AG04450 (cell line): ENCODE results near the gene CD177. TPM values are rescaled to one million over a fixed set of nuclear protein-coding genes. Genes with fewer than 3 reads are reported as not detected.

Source experiments
- CTCF ChIA-PET: fragments of 300-600, 350-600 bp; formaldehyde crosslinking; extraction: SDS; loops from one replicate; lab custom pipeline; 2022; ENCODE audit warnings: antibody characterized with exemption, inconsistent platforms; lab: Charles Lee
- POLR2A ChIA-PET: fragments of 350-600 bp; formaldehyde crosslinking; extraction: SDS; loops from one replicate; lab custom pipeline; 2021; ENCODE audit warnings: antibody characterized with exemption, inconsistent platforms; lab: Yijun Ruan, JAX
- DNase-seq: peaks from one replicate; pipeline ENCODE4 v3.0.0-alpha.2; 2011; ENCODE audit warnings: low read depth, low spot score
- H3K27ac ChIP-seq: one replicate; pipeline ENCODE4 v1.5.1; 2012; ENCODE audit warnings: low read depth, low read length, control low read depth
- H3K27me3 ChIP-seq: one replicate; pipeline ENCODE4 v1.6.0; 2012; ENCODE audit warnings: low read length; ENCODE audit not compliant: control insufficient read depth, insufficient read depth
- H3K4me3 ChIP-seq: 2 replicates; pipeline ENCODE4 v1.5.1; 2011; ENCODE audit warnings: mild to moderate bottlenecking, low read depth, low read length, control low read depth
- H3K9me3 ChIP-seq: 2 replicates; pipeline ENCODE4 v1.5.1; 2012; ENCODE audit warnings: low read length; ENCODE audit not compliant: control insufficient read depth, insufficient read depth
- polyA plus RNA-seq: library from polyadenylated mRNA; depleted of rRNA; stranded (reverse); fragments of >200 nt; gene quantifications from 2 replicates; pipeline ENCODE4 v1.2.3, GENCODE V29; 2011; rRNA removed
- TF ChIP-seq, protein P1 (sequence below): IDR thresholded peaks from 2 replicates; pipeline ENCODE4 v1.5.1; 2011; ENCODE audit warnings: low read depth, low read length, control low read depth, inconsistent platforms

The CD177 gene
- polyA plus RNA-seq, 1 experiment, result 0.19 TPM

DNA sequence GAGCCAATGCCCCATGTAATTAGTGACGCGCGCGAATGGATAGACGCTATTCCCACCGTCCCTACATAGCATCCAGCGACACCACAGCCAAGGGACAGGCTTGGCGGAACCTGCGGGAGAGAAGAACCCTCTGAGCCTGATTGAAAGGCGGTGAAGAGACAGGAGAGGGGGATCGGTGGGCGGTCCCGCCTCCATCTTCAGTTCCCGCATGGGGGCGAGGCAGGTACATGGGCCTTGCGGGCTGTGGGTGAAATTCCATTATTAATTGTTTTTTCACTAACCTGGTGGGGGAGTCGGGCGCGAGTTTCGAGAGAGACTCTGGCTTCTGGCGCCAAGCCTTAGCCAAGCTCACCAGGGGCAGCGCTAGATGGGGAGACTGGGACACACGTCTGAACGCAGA, 52.8 kb downstream of the CD177 start:
- Histone ChIP-seq H3K4me3 (no peak overlapping the region), H3K27me3 (peaks cover 9% of the 10 kb centered on the region), H3K9me3 (peaks cover 12% of the 10 kb centered on the region; the same call in 1 of the 2 replicates), H3K27ac (no peak overlapping the region)
- TF ChIP-seq, protein P1, sequence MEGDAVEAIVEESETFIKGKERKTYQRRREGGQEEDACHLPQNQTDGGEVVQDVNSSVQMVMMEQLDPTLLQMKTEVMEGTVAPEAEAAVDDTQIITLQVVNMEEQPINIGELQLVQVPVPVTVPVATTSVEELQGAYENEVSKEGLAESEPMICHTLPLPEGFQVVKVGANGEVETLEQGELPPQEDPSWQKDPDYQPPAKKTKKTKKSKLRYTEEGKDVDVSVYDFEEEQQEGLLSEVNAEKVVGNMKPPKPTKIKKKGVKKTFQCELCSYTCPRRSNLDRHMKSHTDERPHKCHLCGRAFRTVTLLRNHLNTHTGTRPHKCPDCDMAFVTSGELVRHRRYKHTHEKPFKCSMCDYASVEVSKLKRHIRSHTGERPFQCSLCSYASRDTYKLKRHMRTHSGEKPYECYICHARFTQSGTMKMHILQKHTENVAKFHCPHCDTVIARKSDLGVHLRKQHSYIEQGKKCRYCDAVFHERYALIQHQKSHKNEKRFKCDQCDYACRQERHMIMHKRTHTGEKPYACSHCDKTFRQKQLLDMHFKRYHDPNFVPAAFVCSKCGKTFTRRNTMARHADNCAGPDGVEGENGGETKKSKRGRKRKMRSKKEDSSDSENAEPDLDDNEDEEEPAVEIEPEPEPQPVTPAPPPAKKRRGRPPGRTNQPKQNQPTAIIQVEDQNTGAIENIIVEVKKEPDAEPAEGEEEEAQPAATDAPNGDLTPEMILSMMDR, result no peak
- no peak for DNase-seq
- CTCF ChIA-PET, result no interaction called here
- POLR2A ChIA-PET, result no interaction called here

GRCh38 chr19:43407416-43408005, 54.0 kb downstream of the CD177 start:
- POLR2A ChIA-PET, result interaction anchor here (0.7 kb wide), 1 partner anchor 27 kb away, joined by 4 read pairs; no protein-coding TSS in a partner anchor
- CTCF ChIA-PET, result no interaction called here
- TF ChIP-seq, protein P1, result no peak
- Histone ChIP-seq H3K9me3 (peaks cover 12% of the 10 kb centered on the region; the same call in 1 of the 2 replicates), H3K4me3 (no peak overlapping the region), H3K27me3 (peaks cover 6% of the 10 kb centered on the region), H3K27ac (no peak overlapping the region)
- DNase-seq, result no peak

DNA sequence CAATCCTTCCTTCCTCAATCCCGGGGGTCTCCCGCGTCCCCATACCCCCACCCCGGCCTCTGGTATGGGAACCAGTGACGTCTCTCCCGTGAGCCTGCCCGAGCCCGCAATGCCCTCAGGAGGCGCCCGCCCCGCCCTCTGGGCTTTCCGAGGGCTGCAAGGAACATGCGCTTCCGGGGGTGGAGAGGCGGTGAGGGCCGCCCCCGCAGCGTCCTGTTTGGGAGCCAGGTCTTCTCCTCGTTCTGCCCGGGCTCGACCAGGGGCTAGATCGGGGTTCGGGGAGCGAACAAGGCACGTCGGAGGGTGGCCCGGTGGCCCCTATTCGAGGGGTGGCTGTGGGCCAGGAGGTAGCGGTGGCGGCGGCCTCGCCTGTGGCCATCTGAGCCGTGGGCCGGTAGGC, 54.6 kb downstream of the CD177 start:
- Histone ChIP-seq H3K4me3 (no peak overlapping the region), H3K27ac (no peak overlapping the region), H3K27me3 (peaks cover 6% of the 10 kb centered on the region), H3K9me3 (peaks cover 14% of the 10 kb centered on the region)
- POLR2A ChIA-PET, result no interaction called here
- DNase-seq, result no peak
- TF ChIP-seq, protein P1, result no peak
- CTCF ChIA-PET, result no interaction called here

GRCh38 chr19:43409415-43409814, 55.9 kb downstream of the CD177 start:
- POLR2A ChIA-PET, result no interaction called here

DNA sequence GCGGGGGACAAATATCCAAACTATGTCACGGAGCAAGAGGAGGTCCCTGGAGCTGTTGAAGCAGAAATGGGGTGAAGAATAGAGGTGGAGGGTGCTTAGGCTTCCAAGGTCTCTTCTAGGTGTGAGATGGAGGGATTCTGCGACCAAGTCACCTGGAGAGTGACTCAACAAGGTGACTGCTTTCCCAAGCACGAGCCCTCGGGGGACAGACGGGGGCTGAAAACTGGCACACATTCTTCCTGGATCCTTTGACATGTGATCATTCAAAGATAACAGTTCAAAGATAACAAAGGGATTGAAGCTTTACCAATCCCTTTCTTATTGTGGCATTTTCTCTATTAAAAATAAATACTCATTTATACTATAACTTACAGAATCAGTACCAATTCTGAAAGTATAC, 59.0 kb downstream of the CD177 start:
- Histone ChIP-seq H3K4me3 (no peak overlapping the region), H3K27ac (no peak overlapping the region), H3K9me3 (peaks cover 28% of the 10 kb centered on the region), H3K27me3 (peaks cover 8% of the 10 kb centered on the region)
- DNase-seq, result no peak
- TF ChIP-seq, protein P1, result no peak
- POLR2A ChIA-PET, result no interaction called here
- CTCF ChIA-PET, result no interaction called here

More at GRCh38 chr19:43409415-43409814, 55.9 kb downstream of the CD177 start:
- Histone ChIP-seq H3K4me3 (no peak overlapping the region), H3K27me3 (peaks cover 8% of the 10 kb centered on the region), H3K27ac (no peak overlapping the region), H3K9me3 (peaks cover 26% of the 10 kb centered on the region)
- no peak for DNase-seq
- TF ChIP-seq, protein P1, result no peak
- CTCF ChIA-PET, result no interaction called here

Other genes starting within 250 kb of the CD177 start
- 115 and 135 TPM in 2 replicates for gene PSG5, start 167.2 kb upstream of the CD177 start, polyA plus RNA-seq
- 0.56 and 0.84 TPM in 2 replicates for gene PSG4, start 148.0 kb upstream of the CD177 start, polyA plus RNA-seq
- gene PSG9, start 84.2 kb upstream of the CD177 start, polyA plus RNA-seq, result 0.79 and 1.1 TPM in 2 replicates
- not detected in 2 replicates for gene TEX101, start 61.2 kb downstream of the CD177 start, polyA plus RNA-seq
- gene LYPD3, start 111.9 kb downstream of the CD177 start, polyA plus RNA-seq, result 0.60 and 1.0 TPM in 2 replicates
- 4.2 and 5.9 TPM in 2 replicates for gene PHLDB3, start 151.1 kb downstream of the CD177 start, polyA plus RNA-seq
- gene ETHE1, start 173.5 kb downstream of the CD177 start, polyA plus RNA-seq, result 104 and 130 TPM in 2 replicates
- gene ZNF575, start 179.5 kb downstream of the CD177 start, polyA plus RNA-seq, result 0.16 and 0.17 TPM in 2 replicates
- gene XRCC1, start 221.8 kb downstream of the CD177 start, polyA plus RNA-seq, result 15.2 and 17.7 TPM in 2 replicates
- 1.8 and 2.7 TPM in 2 replicates for gene PINLYP, start 222.1 kb downstream of the CD177 start, polyA plus RNA-seq
- gene IRGQ, start 242.4 kb downstream of the CD177 start, polyA plus RNA-seq, result 11.2 and 11.6 TPM in 2 replicates
- gene ZNF576, start 242.9 kb downstream of the CD177 start, polyA plus RNA-seq, result 9.3 and 11.3 TPM in 2 replicates